Tibial nerve (tissue), 4 donors: ENCODE measurements around the gene SKI. TPM values are rescaled to one million over a fixed set of nuclear protein-coding genes. Genes with fewer than 3 reads are reported as not detected.

Experiments used
- DNase-seq, 2 donors: peaks; one replicate each; pipeline ENCODE4 v3.0.0-alpha.2; 2019; ENCODE audit warnings: low spot score in 2 of 2
- H3K27ac ChIP-seq, 4 donors: fragments of 200-600 bp; sonication (generic) in 3 of 4; one replicate each; pipeline ENCODE4 v1.5.1; 2017 to 2019; ENCODE audit warnings: mild to moderate bottlenecking in 1 of 4
- H3K27me3 ChIP-seq, 2 donors: fragments of 200-600 bp; sonication (generic) in 1 of 2; one replicate each; pipeline versions ENCODE4 v1.5.1 to v1.6.0; 2017 to 2019
- H3K36me3 ChIP-seq, 3 donors: fragments of 200-600 bp; sonication (generic); one replicate each; pipeline ENCODE4 v1.5.1; 2018 to 2019
- H3K4me1 ChIP-seq, 4 donors: fragments of 200-600 bp; sonication (generic) in 3 of 4; one replicate each; pipeline ENCODE4 v1.5.1; 2017 to 2019
- H3K4me3 ChIP-seq, 4 donors: fragments of 200-600 bp; sonication (generic) in 3 of 4; one replicate each; pipeline ENCODE4 v1.5.1; 2017 to 2019; ENCODE audit warnings: mild to moderate bottlenecking in 1 of 4, moderate library complexity in 1 of 4
- H3K9me3 ChIP-seq, 4 donors: fragments of 200-600 bp; sonication (generic) in 3 of 4; one replicate each; pipeline ENCODE4 v1.5.1; 2017 to 2019
- CTCF ChIP-seq, 5 experiments: fragments of 200-600 bp in 3 of 5; fragments of 450-650 bp in 2 of 5; sonication (generic) in 3 of 5; IDR thresholded peaks; one replicate each; pipeline ENCODE4 v1.5.1; 2016 to 2019; ENCODE audit warnings: antibody characterized with exemption in 5 of 5, mild to moderate bottlenecking in 3 of 5, moderate library complexity in 2 of 5
- EP300 ChIP-seq, 2 donors: sonication (generic); formaldehyde crosslinking; IDR thresholded peaks; one replicate each; pipeline ENCODE4 v1.6.1; 2017; ENCODE audit warnings: antibody characterized with exemption in 2 of 2, mild to moderate bottlenecking in 1 of 2
- POLR2A ChIP-seq, 2 donors: fragments of 450-650 bp; IDR thresholded peaks; one replicate each; pipeline ENCODE4 v1.6.1; 2017; ENCODE audit warnings: antibody characterized with exemption in 2 of 2, mild to moderate bottlenecking in 2 of 2, moderate library complexity in 2 of 2
- WGBS, 2 donors: methylation state at CpG; one replicate each; pipeline ENCODE4 v1.1.5; 2018; 5-methylcytosine and 5-hydroxymethylcytosine counted together
- total RNA-seq, 4 donors: library from RNA; depleted of rRNA; stranded (reverse); fragments of >200 nt; gene quantifications; one replicate each; pipeline ENCODE4 v1.1.0, GENCODE V29; 2016

SKI gene
- total RNA-seq, 4 donors from 2014 or later: 62.8 to 100 (median 72.2) TPM

DNA sequence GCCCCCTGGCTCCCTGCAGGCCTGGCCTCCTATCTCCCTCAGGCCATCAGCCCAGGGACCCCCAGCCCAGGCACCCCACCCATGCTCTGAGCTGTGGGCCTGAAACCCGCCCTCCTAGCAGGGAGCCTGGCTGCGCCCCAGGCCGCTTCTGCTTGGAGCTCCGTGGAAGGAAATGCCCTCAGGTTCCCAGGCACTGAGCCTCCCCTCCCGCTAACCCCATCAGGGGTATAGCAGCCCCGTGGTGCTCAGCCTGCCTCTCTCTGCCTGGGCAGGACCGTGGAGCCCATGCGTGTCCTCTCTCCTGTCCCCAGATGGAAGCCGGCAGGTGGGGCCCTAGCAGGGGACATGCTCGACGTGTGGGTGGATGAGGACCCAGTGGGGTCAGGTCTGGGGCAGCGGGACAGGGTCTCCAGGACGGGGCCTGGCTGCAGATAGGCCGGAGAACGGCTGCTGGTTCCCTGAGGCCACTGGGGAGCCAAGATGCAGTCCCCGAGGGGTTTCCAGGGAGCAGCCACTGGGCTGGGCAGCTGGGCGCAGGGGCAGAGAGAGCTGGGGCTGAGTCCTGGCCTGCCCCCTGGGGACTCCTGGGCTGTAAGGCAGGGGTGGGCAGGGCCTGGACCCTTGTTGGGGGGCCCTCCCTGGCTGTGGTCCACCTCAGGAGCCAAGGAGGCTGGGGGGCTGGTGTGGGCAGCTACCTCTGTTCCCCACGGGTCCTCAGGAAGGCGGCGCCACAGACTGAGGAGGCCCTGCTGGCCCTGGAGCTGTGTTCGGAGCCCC, 87.7 kb downstream of the SKI start:
- H3K36me3 ChIP-seq: no peaks in the 10 kb centered on the region
- WGBS, 2 donors: 53 to 54% methylated on average over 14 to 16 of the region's 21 CpGs
- peak overlapping the region; percentile 50 to 96 (median 90) for H3K27ac ChIP-seq
- TF ChIP-seq CTCF (IDR thresholded peaks at IDR 0.05): no peak
- no peak for TF ChIP-seq POLR2A (IDR thresholded peaks at IDR 0.05)
- TF ChIP-seq EP300 (IDR thresholded peaks at IDR 0.05): no peak
- no peaks in the 10 kb centered on the region for H3K27me3 ChIP-seq
- no peak overlapping the region for H3K4me3 ChIP-seq
- H3K4me1 ChIP-seq: peaks cover 11 to 100% (median 68%) of the 10 kb centered on the region in 4 donors
- H3K9me3 ChIP-seq: no peaks in the 10 kb centered on the region
- DNase-seq: no peak

DNA sequence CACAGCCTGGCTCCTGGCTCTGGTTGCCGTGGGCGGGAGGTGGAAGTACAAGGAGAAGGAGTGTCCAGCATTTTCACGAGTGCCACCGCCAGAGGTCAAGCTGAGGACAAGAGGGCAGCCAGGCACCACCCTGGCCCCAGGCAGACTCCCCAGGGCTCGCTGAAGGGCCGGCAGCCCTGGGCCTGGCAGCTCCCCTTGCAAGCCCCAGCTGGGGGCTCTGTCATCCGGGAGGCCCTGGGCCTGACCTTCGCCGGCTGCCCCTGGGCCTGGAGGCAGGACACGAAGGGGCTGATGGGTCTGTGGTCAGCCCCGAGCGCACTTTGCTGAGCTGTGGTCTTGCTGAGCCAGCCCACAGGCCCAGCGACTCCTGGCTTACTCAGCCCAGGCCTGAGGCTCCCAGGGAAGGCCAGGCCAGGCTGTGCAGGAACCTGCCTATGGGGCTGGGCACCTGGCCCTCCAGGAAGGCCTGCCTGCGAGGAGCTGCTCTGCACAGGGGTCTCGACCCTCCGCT, 88.4 kb downstream of the SKI start:
- H3K27me3 ChIP-seq: no peaks in the 10 kb centered on the region
- no peak for DNase-seq
- H3K4me3 ChIP-seq: no peak overlapping the region
- H3K27ac ChIP-seq: peak overlapping the region; percentile 50 to 96 (median 90)
- H3K9me3 ChIP-seq: no peaks in the 10 kb centered on the region
- no peak for TF ChIP-seq CTCF (IDR thresholded peaks at IDR 0.05)
- no peak for TF ChIP-seq POLR2A (IDR thresholded peaks at IDR 0.05)
- TF ChIP-seq EP300 (IDR thresholded peaks at IDR 0.05): no peak
- WGBS, 2 donors: 29 to 83% methylated on average over 3 to 9 of the region's 16 CpGs
- no peaks in the 10 kb centered on the region for H3K36me3 ChIP-seq
- peaks cover 9 to 100% (median 68%) of the 10 kb centered on the region in 4 donors for H3K4me1 ChIP-seq

- Histone ChIP-seq H3K27ac (peak overlapping the region in 3 of 4 donors; percentile 17 to 96 (median 94)), H3K27me3 (no peaks in the 10 kb centered on the region), H3K9me3 (no peaks in the 10 kb centered on the region), H3K4me1 (peaks cover 11 to 100% (median 67%) of the 10 kb centered on the region in 4 donors), H3K36me3 (no peaks in the 10 kb centered on the region), H3K4me3 (no peak overlapping the region)
- WGBS, 2 donors: 72 to 77% methylated on average over 20 to 28 of the region's 32 CpGs
- TF ChIP-seq POLR2A (IDR thresholded peaks at IDR 0.05) (no peak), CTCF (IDR thresholded peaks at IDR 0.05) (no peak), EP300 (IDR thresholded peaks at IDR 0.05) (no peak)
- DNase-seq: no peak
Measured at GRCh38 chr1:2317230-2318065, 89.3 kb downstream of the SKI start.

DNA sequence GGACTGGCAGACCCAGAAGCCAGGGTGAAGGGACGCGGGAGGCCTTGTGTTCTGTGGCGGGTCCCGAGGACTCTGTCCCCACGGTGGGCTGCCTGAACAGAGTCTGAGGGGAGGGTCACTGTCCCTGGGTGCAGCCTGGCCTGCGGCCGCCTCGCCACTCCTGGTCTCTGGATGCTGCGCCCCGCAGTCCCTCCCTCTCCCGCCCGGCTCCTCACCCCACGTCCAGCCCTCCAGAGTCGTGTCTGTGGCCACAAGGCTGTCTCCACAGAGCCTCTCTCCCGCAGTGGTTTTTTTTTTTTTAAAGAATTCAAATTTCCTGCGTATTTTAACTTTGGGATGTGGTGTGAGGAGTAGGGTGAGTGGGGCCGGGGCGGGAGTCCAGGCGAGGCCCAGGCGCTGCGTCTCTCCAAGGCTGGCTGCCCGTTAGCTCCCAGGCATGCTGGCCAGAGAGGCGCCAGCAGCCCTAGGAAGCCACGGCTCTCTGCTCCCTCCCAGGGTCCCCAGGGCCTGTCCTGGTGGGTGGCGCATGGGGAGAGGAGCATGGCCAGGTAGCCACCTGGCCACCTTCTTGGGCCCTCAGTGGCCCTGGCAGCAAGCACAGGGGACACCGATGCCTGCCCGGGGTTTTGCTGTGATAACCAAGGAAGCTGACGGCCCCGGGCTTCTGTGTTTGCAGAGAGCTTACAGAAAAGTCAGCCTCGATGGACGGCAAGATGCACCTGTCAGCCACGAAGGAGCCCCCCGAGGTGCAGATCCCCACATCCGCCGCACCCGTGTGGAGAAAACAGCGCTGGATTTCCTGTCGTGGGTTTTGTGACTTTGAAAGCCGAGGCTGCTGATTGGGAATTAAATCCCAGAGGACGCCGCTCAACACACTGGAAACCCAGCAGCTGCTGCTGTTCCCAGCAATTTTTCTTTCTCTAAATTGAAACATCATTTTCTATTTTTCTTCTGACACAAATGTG, 90.5 kb downstream of the SKI start:
- no peak for TF ChIP-seq POLR2A (IDR thresholded peaks at IDR 0.05)
- TF ChIP-seq CTCF (IDR thresholded peaks at IDR 0.05): no peak
- Histone ChIP-seq H3K27ac (peak overlapping the region in 2 of 4 donors; percentile 94 to 96), H3K4me3 (no peak overlapping the region), H3K4me1 (peaks cover 7 to 100% (median 64%) of the 10 kb centered on the region in 4 donors), H3K9me3 (no peaks in the 10 kb centered on the region), H3K36me3 (no peaks in the 10 kb centered on the region), H3K27me3 (no peaks in the 10 kb centered on the region)
- WGBS, 2 donors: 74 to 78% methylated on average over 41 of the region's 41 CpGs
- DNase-seq: no peak
